COR-L47 (cell line): ENCODE results near the gene GPC5.
"Not testable (repeated sequence)": the region's sequence is repeated elsewhere in the genome, so short reads cannot be mapped to it uniquely, and the experiment has no call there.

Experiments
- DNase-seq: peaks from one replicate; lab custom pipeline; 2025; lab: John Stamatoyannopoulos, UW

The GPC5 gene

GRCh38 chr13:91652404-91653301, 254.2 kb downstream of the GPC5 start:
- DNase-seq = no peak

- no peak for DNase-seq
These were observed 257.3 kb downstream of the GPC5 start for GRCh38 chr13:91655731-91656130.

GRCh38 chr13:91657283-91657682, 258.9 kb downstream of the GPC5 start:
- no peak for DNase-seq

- no peak for DNase-seq
These were observed 261.0 kb downstream of the GPC5 start for GRCh38 chr13:91659256-91660075.

GRCh38 chr13:91660076-91660415, 261.6 kb downstream of the GPC5 start:
- no peak for DNase-seq

- DNase-seq = no peak
These were observed 263.5 kb downstream of the GPC5 start for GRCh38 chr13:91661692-91662490.

GRCh38 chr13:91664039-91664438, 265.6 kb downstream of the GPC5 start:
- DNase-seq = no peak

- DNase-seq = no peak
These were observed 269.1 kb downstream of the GPC5 start for GRCh38 chr13:91667486-91667885.

- no peak for DNase-seq
These were observed 270.6 kb downstream of the GPC5 start for GRCh38 chr13:91668866-91669495.

- not testable (repeated sequence) for DNase-seq
These were observed 275.9 kb downstream of the GPC5 start for GRCh38 chr13:91674347-91674746.

GRCh38 chr13:91684746-91685145, 286.3 kb downstream of the GPC5 start:
- no peak for DNase-seq

GRCh38 chr13:91690944-91691343, 292.5 kb downstream of the GPC5 start:
- no peak for DNase-seq

GRCh38 chr13:91693466-91693865, 295.0 kb downstream of the GPC5 start:
- DNase-seq = no peak

GRCh38 chr13:91698308-91698707, 299.9 kb downstream of the GPC5 start:
- DNase-seq = no peak

GRCh38 chr13:91698767-91699166, 300.3 kb downstream of the GPC5 start:
- no peak for DNase-seq

- DNase-seq = no peak
These were observed 301.4 kb downstream of the GPC5 start for GRCh38 chr13:91699863-91700262.

- DNase-seq = no peak
These were observed 303.6 kb downstream of the GPC5 start for GRCh38 chr13:91701975-91702374.

- no peak for DNase-seq
These were observed 304.0 kb downstream of the GPC5 start for GRCh38 chr13:91702411-91702810.

GRCh38 chr13:91704398-91704797, 306.0 kb downstream of the GPC5 start:
- DNase-seq = no peak

GRCh38 chr13:91708558-91708957, 310.1 kb downstream of the GPC5 start:
- DNase-seq = no peak

GRCh38 chr13:91709180-91709579, 310.8 kb downstream of the GPC5 start:
- no peak for DNase-seq

- DNase-seq = no peak
These were observed 312.3 kb downstream of the GPC5 start for GRCh38 chr13:91710733-91711132.
